ENCODE data around the gene HOXA3. TPM values are rescaled to one million over a fixed set of nuclear protein-coding genes. Genes with fewer than 3 reads are reported as not detected.

The HOXA3 gene
- total RNA-seq, 1 experiment from 2014 or later = 4.5 TPM

DNA sequence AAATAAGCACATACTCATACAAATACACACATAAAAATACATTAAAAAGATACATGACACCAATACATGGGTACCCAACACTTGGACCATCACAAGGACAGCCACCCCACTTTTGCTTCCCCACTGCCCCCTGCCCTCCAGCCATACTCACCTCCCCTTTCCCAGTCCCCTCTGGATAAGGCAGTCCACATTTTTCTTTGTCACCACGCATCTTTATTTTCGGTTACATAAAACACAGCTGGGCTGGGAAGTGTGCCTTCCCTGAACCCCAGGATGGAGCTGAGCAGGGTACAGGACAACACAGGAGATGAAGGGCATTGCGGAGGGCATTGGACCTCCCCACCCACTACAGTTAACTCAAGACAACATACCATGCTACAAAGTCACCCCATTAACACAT is 1.1 kb upstream of the HOXA3 start:
- ChIA-PET CTCF (no interaction called here), POLR2A (ENCODE audit: unreplicated experiment) (no interaction called here)
- no peak for ATAC-seq

DNA sequence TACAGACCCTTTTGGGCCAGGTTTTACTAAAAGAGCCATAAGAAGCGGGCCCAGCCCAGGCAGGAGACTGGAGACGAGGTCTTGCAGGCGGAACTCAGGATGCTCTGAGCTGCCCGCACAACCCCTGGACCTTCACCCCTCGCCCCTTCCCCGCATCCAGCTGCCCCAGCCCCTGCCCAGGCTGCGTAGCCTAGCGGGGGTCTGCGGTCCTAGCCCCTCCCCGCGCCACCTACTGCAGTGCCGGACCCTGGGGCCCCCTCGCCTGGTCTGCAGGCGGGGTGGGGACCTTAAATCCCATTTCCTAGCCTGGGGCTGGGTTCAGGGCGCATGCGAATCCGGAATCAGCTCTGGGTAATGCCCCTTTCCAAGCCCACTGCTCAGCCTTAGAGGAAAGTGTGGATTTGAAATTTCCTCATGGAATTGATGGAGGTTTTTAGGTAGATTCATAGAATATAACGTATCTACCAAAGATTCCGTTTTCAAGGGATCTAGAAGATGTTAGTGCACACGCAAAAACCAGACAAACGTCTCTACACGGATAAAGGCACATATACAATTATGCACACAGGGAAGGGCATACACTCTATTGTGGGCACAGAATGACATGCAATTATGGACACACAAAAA is 546 bp upstream of the HOXA3 start:
- no peaks in the 10 kb centered on the region for H3K9me2 ChIP-seq (replicated peaks; ENCODE audit: low read length)
- no peaks in the 10 kb centered on the region for H3K9me3 ChIP-seq (ENCODE audit: low read length)
- H3K4me1 ChIP-seq (ENCODE audit: insufficient read depth, low read length) = peaks cover 28% of the 10 kb centered on the region
- BruUV-seq (replicated peaks) = no TSS peak
- peak overlapping the region; percentile 92 for H3K4me2 ChIP-seq (ENCODE audit: low read length)
- no peak for TF ChIP-seq EZH2 (IDR thresholded peaks at IDR 0.05; ENCODE audit: low read length, unreplicated experiment)
- TF ChIP-seq, protein P1, sequence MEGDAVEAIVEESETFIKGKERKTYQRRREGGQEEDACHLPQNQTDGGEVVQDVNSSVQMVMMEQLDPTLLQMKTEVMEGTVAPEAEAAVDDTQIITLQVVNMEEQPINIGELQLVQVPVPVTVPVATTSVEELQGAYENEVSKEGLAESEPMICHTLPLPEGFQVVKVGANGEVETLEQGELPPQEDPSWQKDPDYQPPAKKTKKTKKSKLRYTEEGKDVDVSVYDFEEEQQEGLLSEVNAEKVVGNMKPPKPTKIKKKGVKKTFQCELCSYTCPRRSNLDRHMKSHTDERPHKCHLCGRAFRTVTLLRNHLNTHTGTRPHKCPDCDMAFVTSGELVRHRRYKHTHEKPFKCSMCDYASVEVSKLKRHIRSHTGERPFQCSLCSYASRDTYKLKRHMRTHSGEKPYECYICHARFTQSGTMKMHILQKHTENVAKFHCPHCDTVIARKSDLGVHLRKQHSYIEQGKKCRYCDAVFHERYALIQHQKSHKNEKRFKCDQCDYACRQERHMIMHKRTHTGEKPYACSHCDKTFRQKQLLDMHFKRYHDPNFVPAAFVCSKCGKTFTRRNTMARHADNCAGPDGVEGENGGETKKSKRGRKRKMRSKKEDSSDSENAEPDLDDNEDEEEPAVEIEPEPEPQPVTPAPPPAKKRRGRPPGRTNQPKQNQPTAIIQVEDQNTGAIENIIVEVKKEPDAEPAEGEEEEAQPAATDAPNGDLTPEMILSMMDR (conservative IDR thresholded peaks at IDR 0.05; ENCODE audit: low read depth, low read length) = no peak
- TF ChIP-seq EZH2phosphoT487 (IDR thresholded peaks at IDR 0.05; ENCODE audit: borderline replicate concordance, low read length) = no peak
- H3K27me3 ChIP-seq (ENCODE audit: low read length) = no peaks in the 10 kb centered on the region
- no peaks in the 10 kb centered on the region for H3K36me3 ChIP-seq (ENCODE audit: low read depth, low read length)
- peak overlapping the region; percentile 78 for H3K4me3 ChIP-seq (ENCODE audit: low read length)
- no peaks in the 10 kb centered on the region for H4K20me1 ChIP-seq (ENCODE audit: low read length)
- no peaks in the 10 kb centered on the region for H3F3A ChIP-seq (ENCODE audit: low read length, unreplicated experiment)
- peak overlapping the region; percentile 73 for H3K9ac ChIP-seq (ENCODE audit: low read length)
- peaks cover 53% of the 10 kb centered on the region for H3K79me2 ChIP-seq (ENCODE audit: low read length)
- ATAC-seq (no peak), DNase-seq (no peak)
- intact Hi-C loops (cut with micrococcal nuclease) = loop anchor here (1.0 kb wide), 1 partner anchor 54 kb away; no protein-coding TSS in a partner anchor
- peak overlapping the region; percentile 74 for H2AFZ ChIP-seq (ENCODE audit: low read length)
- CTCF ChIA-PET = interaction anchor here (1.6 kb wide), 1 partner anchor 8 kb away, joined by 12 read pairs; no protein-coding TSS in a partner anchor
- POLR2A ChIA-PET (ENCODE audit: unreplicated experiment) = interaction anchor here (0.6 kb wide), 2 partner anchors 36 to 603 kb away, joined by 3 read pairs; no protein-coding TSS in a partner anchor
- peak overlapping the region; percentile 84 for H3K27ac ChIP-seq (ENCODE audit: low read length)

More for the DNA sequence above, 1.1 kb upstream of the HOXA3 start:
- H3F3A ChIP-seq (ENCODE audit: low read length, unreplicated experiment) = no peaks in the 10 kb centered on the region
- no peak for TF ChIP-seq EZH2phosphoT487 (IDR thresholded peaks at IDR 0.05; ENCODE audit: borderline replicate concordance, low read length)
- TF ChIP-seq, protein P1 (conservative IDR thresholded peaks at IDR 0.05; ENCODE audit: low read depth, low read length) = no peak
- TF ChIP-seq EZH2 (IDR thresholded peaks at IDR 0.05; ENCODE audit: low read length, unreplicated experiment) = no peak
- H3K9me2 ChIP-seq (replicated peaks; ENCODE audit: low read length) = no peaks in the 10 kb centered on the region
- no peak overlapping the region for H3K27ac ChIP-seq (ENCODE audit: low read length)
- H3K36me3 ChIP-seq (ENCODE audit: low read depth, low read length) = no peaks in the 10 kb centered on the region
- H3K4me3 ChIP-seq (ENCODE audit: low read length) = no peak overlapping the region
- no peak overlapping the region for H3K9ac ChIP-seq (ENCODE audit: low read length)
- no TSS peak for BruUV-seq (replicated peaks)
- intact Hi-C loops (cut with micrococcal nuclease) = no loop called here
- H4K20me1 ChIP-seq (ENCODE audit: low read length) = no peaks in the 10 kb centered on the region
- H3K27me3 ChIP-seq (ENCODE audit: low read length) = no peaks in the 10 kb centered on the region
- DNase-seq = no peak
- peaks cover 47% of the 10 kb centered on the region for H3K79me2 ChIP-seq (ENCODE audit: low read length)
- no peak overlapping the region for H3K4me2 ChIP-seq (ENCODE audit: low read length)
- no peak overlapping the region for H2AFZ ChIP-seq (ENCODE audit: low read length)
- H3K4me1 ChIP-seq (ENCODE audit: insufficient read depth, low read length) = peaks cover 23% of the 10 kb centered on the region
- no peaks in the 10 kb centered on the region for H3K9me3 ChIP-seq (ENCODE audit: low read length)

Data from PC-3 (cell line).